Loucy (cell line): ENCODE measurements around the gene SULT1C4.
"Not testable (repeated sequence)": the region's sequence is repeated elsewhere in the genome, so short reads cannot be mapped to it uniquely, and the experiment has no call there.

Experiments
- EZH2phosphoT487 ChIP-seq: fragments of 200-600 bp; IDR thresholded peaks from 2 replicates; pipeline ENCODE4 v1.6.1; 2018; ENCODE audit warnings: antibody characterized with exemption, mild to moderate bottlenecking, moderate library complexity, borderline replicate concordance
- TF ChIP-seq, protein P1 (sequence below): fragments of 200-600 bp; sonication (generic); conservative IDR thresholded peaks from 2 replicates; pipeline ENCODE4 v1.5.1; 2014; ENCODE audit warnings: mild to moderate bottlenecking, antibody characterized with exemption, low read length

DNA sequence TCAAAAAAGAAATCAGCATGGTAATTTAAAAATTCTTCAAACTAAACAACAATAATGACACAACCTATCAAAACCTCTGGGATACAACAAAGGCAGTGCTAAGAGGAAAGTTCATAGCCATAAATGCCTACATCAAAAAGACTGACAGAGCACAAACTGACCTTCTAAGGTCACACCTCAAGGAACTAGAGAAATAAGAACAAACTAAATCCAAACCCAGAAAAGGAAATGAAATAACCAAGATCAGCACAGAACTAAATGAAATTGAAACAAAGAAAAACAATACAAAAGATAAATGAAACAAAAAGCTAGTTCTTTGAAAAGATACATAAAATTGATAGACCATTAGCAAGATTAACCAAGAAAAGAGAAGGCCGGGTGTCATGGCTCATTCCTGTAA is 18.4 kb upstream of the SULT1C4 start:
- TF ChIP-seq EZH2phosphoT487 = not testable (repeated sequence)
- TF ChIP-seq, protein P1, sequence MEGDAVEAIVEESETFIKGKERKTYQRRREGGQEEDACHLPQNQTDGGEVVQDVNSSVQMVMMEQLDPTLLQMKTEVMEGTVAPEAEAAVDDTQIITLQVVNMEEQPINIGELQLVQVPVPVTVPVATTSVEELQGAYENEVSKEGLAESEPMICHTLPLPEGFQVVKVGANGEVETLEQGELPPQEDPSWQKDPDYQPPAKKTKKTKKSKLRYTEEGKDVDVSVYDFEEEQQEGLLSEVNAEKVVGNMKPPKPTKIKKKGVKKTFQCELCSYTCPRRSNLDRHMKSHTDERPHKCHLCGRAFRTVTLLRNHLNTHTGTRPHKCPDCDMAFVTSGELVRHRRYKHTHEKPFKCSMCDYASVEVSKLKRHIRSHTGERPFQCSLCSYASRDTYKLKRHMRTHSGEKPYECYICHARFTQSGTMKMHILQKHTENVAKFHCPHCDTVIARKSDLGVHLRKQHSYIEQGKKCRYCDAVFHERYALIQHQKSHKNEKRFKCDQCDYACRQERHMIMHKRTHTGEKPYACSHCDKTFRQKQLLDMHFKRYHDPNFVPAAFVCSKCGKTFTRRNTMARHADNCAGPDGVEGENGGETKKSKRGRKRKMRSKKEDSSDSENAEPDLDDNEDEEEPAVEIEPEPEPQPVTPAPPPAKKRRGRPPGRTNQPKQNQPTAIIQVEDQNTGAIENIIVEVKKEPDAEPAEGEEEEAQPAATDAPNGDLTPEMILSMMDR = not testable (repeated sequence)
